ENCODE results near the gene ZNF296. TPM values are rescaled to one million over a fixed set of nuclear protein-coding genes. Genes with fewer than 3 reads are reported as not detected.

Gene ZNF296
- total and polyA plus RNA-seq, 2 of the 13 experiments (the other 11 are each of a cell fraction or from before 2014, with no cell fraction given) = 0.26 to 0.62 TPM

DNA sequence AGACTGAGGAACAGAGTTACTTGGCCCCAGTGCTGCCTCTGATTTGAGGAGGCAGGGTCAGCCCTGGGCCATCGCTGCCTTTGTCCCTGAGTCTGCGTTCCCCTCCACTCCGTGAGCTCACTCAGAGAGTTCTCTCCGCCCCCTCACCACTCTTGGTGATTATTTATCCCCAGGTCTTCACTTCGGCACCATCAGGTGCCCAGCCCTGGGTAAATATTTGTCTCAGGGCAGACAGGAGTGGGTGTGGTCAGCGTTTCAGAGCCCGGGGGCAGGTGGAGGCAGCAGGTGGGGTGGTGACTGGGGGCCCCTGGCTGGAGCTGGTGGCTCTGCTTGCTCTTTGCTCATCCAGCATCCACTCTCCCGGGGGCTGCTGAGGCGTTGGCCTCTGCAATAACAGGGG lies 37.4 kb upstream of the ZNF296 start:
- Histone ChIP-seq H4K20me1 (ENCODE audit: insufficient read depth, low read length) (peaks cover 19% of the 10 kb centered on the region), H3K4me3 (replicated peaks in 1 of 3; ENCODE audit: insufficient read depth in 1 of 3, low read depth in 2 of 3, low read length in 3 of 3) (peak overlapping the region in 1 of 3 experiments; percentile 27; a peak in 1 of 6 replicates), H3K4me1 (ENCODE audit: insufficient read depth, low read length) (peaks cover 37% of the 10 kb centered on the region), H3K79me2 (ENCODE audit: insufficient read depth, low read length) (peaks cover 90% of the 10 kb centered on the region), H3K4me2 (ENCODE audit: low read depth, low read length) (peak overlapping the region; percentile 64), H2AFZ (ENCODE audit: low read length) (no peak overlapping the region), H3K9ac (ENCODE audit: insufficient read depth, low read depth, low read length) (no peak overlapping the region), H3K27ac (ENCODE audit: extremely low read length, insufficient read depth, low read length) (peak overlapping the region; percentile 14), H3K27me3 (ENCODE audit: control insufficient read depth in 1 of 2, insufficient read depth in 2 of 2, low read length in 2 of 2) (no peaks in the 10 kb centered on the region), H3K9me3 (ENCODE audit: low read length) (no peaks in the 10 kb centered on the region), H3K36me3 (replicated peaks in 1 of 2; ENCODE audit: control insufficient read depth in 1 of 2, insufficient read depth in 2 of 2, low read length in 2 of 2) (peaks cover 0 to 11% of the 10 kb centered on the region in 2 experiments; a peak in 1 of 5 replicates)
- 31% methylated on average over 6 of the region's 9 CpGs for WGBS (ENCODE audit: low lambda C conversion rate)
- no TSS peak for BruUV-seq (replicated peaks)
- DNase-seq (ENCODE audit: low spot score) = peak; percentile 66
- ChIA-PET CTCF (ENCODE audit: low intra/inter-chr PET ratio, low total read pairs) (no interaction called here), POLR2A (interaction anchor here (0.9 to 1.4 kb wide), 6 partner anchors 11 to 41 kb away, joined by 3 to 5 read pairs (median 3); no protein-coding TSS in a partner anchor)
- ATAC-seq = peak; percentile 61
- intact Hi-C loops (cut with micrococcal nuclease; ENCODE audit: unreplicated experiment) = no loop called here
- FAIRE-seq = peak; percentile 50
- in situ Hi-C loops (cut with HindIII; ENCODE audit: extremely low pct_ligation_motif_present, low pct_unique_long_range_greater_than_20kb) = no loop called here
- TF ChIP-seq, protein P1, sequence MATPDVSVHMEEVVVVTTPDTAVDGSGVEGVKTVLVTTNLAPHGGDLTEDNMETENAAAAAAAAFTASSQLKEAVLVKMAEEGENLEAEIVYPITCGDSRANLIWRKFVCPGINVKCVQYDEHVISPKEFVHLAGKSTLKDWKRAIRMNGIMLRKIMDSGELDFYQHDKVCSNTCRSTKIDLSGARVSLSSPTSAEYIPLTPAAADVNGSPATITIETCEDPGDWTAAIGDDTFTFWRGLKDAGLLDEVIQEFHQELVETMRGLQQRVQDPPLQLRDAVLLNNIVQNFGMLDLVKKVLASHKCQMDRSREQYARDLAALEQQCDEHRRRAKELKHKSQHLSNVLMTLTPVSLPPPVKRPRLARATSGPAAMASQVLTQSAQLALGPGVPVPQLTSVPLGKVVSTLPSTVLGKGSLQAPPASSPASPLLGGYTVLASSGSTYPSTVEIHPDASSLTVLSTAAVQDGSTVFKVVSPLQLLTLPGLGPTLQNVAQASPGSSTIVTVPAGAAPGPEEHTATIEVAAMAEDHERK (CRISPR knock-in tag; IDR thresholded peaks at IDR 0.05; ENCODE audit: low read depth) = no peak
- TF ChIP-seq, protein P2, sequence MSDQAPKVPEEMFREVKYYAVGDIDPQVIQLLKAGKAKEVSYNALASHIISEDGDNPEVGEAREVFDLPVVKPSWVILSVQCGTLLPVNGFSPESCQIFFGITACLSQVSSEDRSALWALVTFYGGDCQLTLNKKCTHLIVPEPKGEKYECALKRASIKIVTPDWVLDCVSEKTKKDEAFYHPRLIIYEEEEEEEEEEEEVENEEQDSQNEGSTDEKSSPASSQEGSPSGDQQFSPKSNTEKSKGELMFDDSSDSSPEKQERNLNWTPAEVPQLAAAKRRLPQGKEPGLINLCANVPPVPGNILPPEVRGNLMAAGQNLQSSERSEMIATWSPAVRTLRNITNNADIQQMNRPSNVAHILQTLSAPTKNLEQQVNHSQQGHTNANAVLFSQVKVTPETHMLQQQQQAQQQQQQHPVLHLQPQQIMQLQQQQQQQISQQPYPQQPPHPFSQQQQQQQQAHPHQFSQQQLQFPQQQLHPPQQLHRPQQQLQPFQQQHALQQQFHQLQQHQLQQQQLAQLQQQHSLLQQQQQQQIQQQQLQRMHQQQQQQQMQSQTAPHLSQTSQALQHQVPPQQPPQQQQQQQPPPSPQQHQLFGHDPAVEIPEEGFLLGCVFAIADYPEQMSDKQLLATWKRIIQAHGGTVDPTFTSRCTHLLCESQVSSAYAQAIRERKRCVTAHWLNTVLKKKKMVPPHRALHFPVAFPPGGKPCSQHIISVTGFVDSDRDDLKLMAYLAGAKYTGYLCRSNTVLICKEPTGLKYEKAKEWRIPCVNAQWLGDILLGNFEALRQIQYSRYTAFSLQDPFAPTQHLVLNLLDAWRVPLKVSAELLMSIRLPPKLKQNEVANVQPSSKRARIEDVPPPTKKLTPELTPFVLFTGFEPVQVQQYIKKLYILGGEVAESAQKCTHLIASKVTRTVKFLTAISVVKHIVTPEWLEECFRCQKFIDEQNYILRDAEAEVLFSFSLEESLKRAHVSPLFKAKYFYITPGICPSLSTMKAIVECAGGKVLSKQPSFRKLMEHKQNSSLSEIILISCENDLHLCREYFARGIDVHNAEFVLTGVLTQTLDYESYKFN (CRISPR knock-in tag; conservative IDR thresholded peaks at IDR 0.05) = peak; percentile 44; the same call in 1 of the 2 replicates
- TF ChIP-seq YY1 (IDR thresholded peaks at IDR 0.05; ENCODE audit: insufficient read depth, insufficient replicate concordance, low read depth, low read length) = no peak
- no peak for TF ChIP-seq ZNF619 (CRISPR knock-in tag; IDR thresholded peaks at IDR 0.05)
- peak; percentile 54 for TF ChIP-seq SAP130 (CRISPR knock-in tag; IDR thresholded peaks at IDR 0.05; ENCODE audit: low read depth)
- TF ChIP-seq SP5 (CRISPR knock-in tag; IDR thresholded peaks at IDR 0.05; ENCODE audit: borderline replicate concordance, low read depth) = peak; percentile 56
- TF ChIP-seq HNRNPL (IDR thresholded peaks at IDR 0.05; ENCODE audit: low read depth, low read length) = 0 out of 2 replicates have a peak, but pooled peaks have one; percentile 44
- TF ChIP-seq ZSCAN25 (CRISPR knock-in tag; IDR thresholded peaks at IDR 0.05) = no peak
- TF ChIP-seq SMAD3 (CRISPR knock-in tag; IDR thresholded peaks at IDR 0.05) = no peak
- TF ChIP-seq TAF15 (IDR thresholded peaks at IDR 0.05; ENCODE audit: low read depth, low read length, poor library complexity, severe bottlenecking) = no peak
- TF ChIP-seq ZEB1 (IDR thresholded peaks at IDR 0.05; ENCODE audit: insufficient replicate concordance, low read depth) = peak; percentile 71
- TF ChIP-seq ZNF724P (CRISPR knock-in tag; IDR thresholded peaks at IDR 0.05; ENCODE audit: borderline replicate concordance) = no peak
- no peak for TF ChIP-seq ZNF329 (CRISPR knock-in tag; IDR thresholded peaks at IDR 0.05; ENCODE audit: low read depth)
- 0 out of 2 replicates have a peak, but pooled peaks have one; percentile 12 for TF ChIP-seq GATAD2A (CRISPR knock-in tag; IDR thresholded peaks at IDR 0.05)
- TF ChIP-seq CBX2 (IDR thresholded peaks at IDR 0.05; ENCODE audit: low read depth, low read length) = no peak
- no peak for TF ChIP-seq CBX2 (CRISPR knock-in tag; IDR thresholded peaks at IDR 0.05; ENCODE audit: low read depth)
- TF ChIP-seq DMAP1 (CRISPR knock-in tag; IDR thresholded peaks at IDR 0.05) = no peak
- TF ChIP-seq ZNF230 (CRISPR knock-in tag; IDR thresholded peaks at IDR 0.05) = 0 out of 2 replicates have a peak, but pooled peaks have one; percentile 29
- TF ChIP-seq PCBP2 (optimal IDR thresholded peaks at IDR 0.05; ENCODE audit: low read depth, low read length, poor library complexity, severe bottlenecking) = no peak
- TF ChIP-seq, protein P3, sequence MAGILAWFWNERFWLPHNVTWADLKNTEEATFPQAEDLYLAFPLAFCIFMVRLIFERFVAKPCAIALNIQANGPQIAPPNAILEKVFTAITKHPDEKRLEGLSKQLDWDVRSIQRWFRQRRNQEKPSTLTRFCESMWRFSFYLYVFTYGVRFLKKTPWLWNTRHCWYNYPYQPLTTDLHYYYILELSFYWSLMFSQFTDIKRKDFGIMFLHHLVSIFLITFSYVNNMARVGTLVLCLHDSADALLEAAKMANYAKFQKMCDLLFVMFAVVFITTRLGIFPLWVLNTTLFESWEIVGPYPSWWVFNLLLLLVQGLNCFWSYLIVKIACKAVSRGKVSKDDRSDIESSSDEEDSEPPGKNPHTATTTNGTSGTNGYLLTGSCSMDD (CRISPR knock-in tag; IDR thresholded peaks at IDR 0.05) = no peak
